K562 (cell line): ENCODE data around the gene UGT1A6. TPM values are rescaled to one million over a fixed set of nuclear protein-coding genes. Genes with fewer than 3 reads are reported as not detected.

Experiments
- ATAC-seq: fragments of 200-7000 bp; cut with Tn5 transposase; 3 replicates; pipeline ENCODE4 v1.9.1; 2020; ENCODE audit warnings: moderate library complexity
- BruUV-seq: library from RNA; stranded (reverse); fragments of 400-500 nt; replicated peaks from 2 replicates; lab custom pipeline; 2021; lab: Mats Ljungman, UMichigan
- CTCF ChIA-PET: fragments of 300-600 bp; formaldehyde crosslinking; extraction: SDS; loops from one replicate; lab custom pipeline; 2021; ENCODE audit warnings: low intra/inter-chr PET ratio; lab: Yijun Ruan, JAX
- POLR2A ChIA-PET: fragments of 300-600, 350-650 bp; sonication (Branson Sonifier 250); formaldehyde crosslinking; extraction: SDS; loops from one replicate; lab custom pipeline; 2021; ENCODE audit warnings: antibody characterized with exemption, inconsistent platforms; lab: Yijun Ruan, JAX
- DNase-seq, 4 experiments: peaks; one replicate each; pipeline versions ENCODE4 v3.0.0 to v3.0.0-alpha.2; 2011 to 2018; ENCODE audit warnings: low spot score in 3 of 4, mixed read lengths in 3 of 4; ENCODE audit errors: extremely low read depth in 1 of 4
- FAIRE-seq: peaks from 2 replicates; lab custom pipeline; 2011; peaks lifted over from hg19 to GRCh38; lab: Jason Lieb, UNC
- H2AFZ ChIP-seq: 2 replicates; pipeline ENCODE4 v1.6.0; 2011; ENCODE audit warnings: low read depth, low read length, control low read depth, inconsistent platforms
- H3K27ac ChIP-seq: fragments of 200-600 bp; 3 replicates; pipeline ENCODE4 v1.8.0; 2011; ENCODE audit warnings: low read depth, mild to moderate bottlenecking, control low read depth, inconsistent platforms, low read length, moderate library complexity, mixed read lengths; ENCODE audit errors: extremely low read depth
- H3K27me3 ChIP-seq, 2 experiments: fragments of 300-600 bp in 1 of 2; 2 replicates in 1 of 2; 3 replicates in 1 of 2; pipeline versions ENCODE4 v1.6.0 to v1.8.0; 2011; ENCODE audit warnings: inconsistent platforms in 2 of 2, low read length in 2 of 2, mild to moderate bottlenecking in 1 of 2, mixed read lengths in 1 of 2, moderate library complexity in 1 of 2; ENCODE audit not compliant: control insufficient read depth in 2 of 2, insufficient read depth in 2 of 2
- H3K36me3 ChIP-seq: fragments of 300-600 bp; 3 replicates; pipeline ENCODE4 v1.8.0; 2011; ENCODE audit warnings: mild to moderate bottlenecking, low read length, inconsistent platforms; ENCODE audit not compliant: control insufficient read depth, insufficient read depth
- H3K4me1 ChIP-seq, 2 experiments: fragments of 200-600 bp in 1 of 2; replicated peaks in 1 of 2; 2 replicates in 1 of 2; 3 replicates in 1 of 2; pipeline versions ENCODE4 v1.5.1 to v1.8.0; 2011; ENCODE audit warnings: inconsistent platforms in 2 of 2, low read length in 2 of 2, mild to moderate bottlenecking in 1 of 2, mixed read lengths in 1 of 2, moderate library complexity in 1 of 2; ENCODE audit not compliant: control insufficient read depth in 2 of 2, insufficient read depth in 2 of 2
- H3K4me2 ChIP-seq: 2 replicates; pipeline ENCODE4 v1.6.1; 2011; ENCODE audit warnings: low read length, control low read depth, inconsistent platforms, mixed read lengths; ENCODE audit not compliant: insufficient read depth
- H3K4me3 ChIP-seq: fragments of 200-600 bp; sonication (generic), shearing (Covaris generic); 2 replicates; pipeline ENCODE4 v1.5.1; 2016; ENCODE audit warnings: control low read depth, inconsistent platforms
- H3K79me2 ChIP-seq: fragments of 200-600 bp; 3 replicates; pipeline ENCODE4 v1.8.0; 2011; ENCODE audit warnings: low read length, inconsistent platforms; ENCODE audit not compliant: control insufficient read depth, insufficient read depth
- H3K9ac ChIP-seq, 2 experiments: 2 replicates each; pipeline versions ENCODE4 v1.6.0 to v1.6.1; 2011; ENCODE audit warnings: low read depth in 2 of 2, low read length in 2 of 2, control low read depth in 1 of 2, inconsistent platforms in 1 of 2, mild to moderate bottlenecking in 1 of 2, mixed read lengths in 1 of 2; ENCODE audit not compliant: insufficient read depth in 1 of 2
- H3K9me1 ChIP-seq: one replicate; pipeline ENCODE4 v1.6.0; 2011; ENCODE audit warnings: inconsistent platforms, mild to moderate bottlenecking, low read length, moderate library complexity; ENCODE audit not compliant: control insufficient read depth, insufficient read depth
- H3K9me3 ChIP-seq: replicated peaks from 2 replicates; pipeline ENCODE4 v1.5.1; 2011; ENCODE audit warnings: low read depth, low read length, inconsistent platforms; ENCODE audit not compliant: control insufficient read depth, insufficient read depth
- H4K20me1 ChIP-seq: replicated peaks from 2 replicates; pipeline ENCODE4 v1.6.1; 2011; ENCODE audit warnings: low read length, inconsistent platforms, mixed read lengths; ENCODE audit not compliant: control insufficient read depth, insufficient read depth
- NRF1 ChIP-seq, 2 experiments: fragments of 450-650 bp; IDR thresholded peaks in 1 of 2; conservative IDR thresholded peaks in 1 of 2; 2 replicates each; pipeline ENCODE4 v1.6.1; 2014; ENCODE audit warnings: mild to moderate bottlenecking in 2 of 2
- SREBF2 ChIP-seq: sonication (generic); formaldehyde crosslinking; IDR thresholded peaks from 2 replicates; pipeline ENCODE4 v1.4.0; 2020; ENCODE audit warnings: mild to moderate bottlenecking, missing genetic modification reagents
- WGBS: fragments of 100-300 bp; shearing (Covaris generic); methylation state at CpG from one replicate; pipeline ENCODE4 v1.1.6; 2016; ENCODE audit warnings: low coverage, mixed read lengths; ENCODE audit not compliant: insufficient coverage; ENCODE audit errors: missing lambda C conversion rate; 5-methylcytosine and 5-hydroxymethylcytosine counted together
- in situ Hi-C: fragments of 300-500 bp; cut with MboI; formaldehyde crosslinking; loops from 4 replicates; pipeline ENCODE4 v1.15.0; 2018; ENCODE audit warnings: inconsistent platforms, mixed read lengths
- intact Hi-C: fragments of 100-400 bp; cut with micrococcal nuclease; formaldehyde crosslinking; loops from 2 replicates; pipeline ENCODE4 v1.14.2; 2022
- polyA plus RNA-seq, 8 experiments: library from polyadenylated mRNA; depleted of rRNA in 4 of 8; stranded (reverse) in 5 of 8; unstranded in 3 of 8; fragments of >200 nt; fragmentation: Nextera tagmentation in 2 of 8; fragmentation: Illumina TruSeq in 1 of 8; extraction: Ambion mirVana in 2 of 8; extraction: Trizol in 1 of 8; gene quantifications; 2 replicates each; pipeline versions ENCODE4 v1.2.1 to v1.2.3, GENCODE V29; 2011 to 2014; ENCODE audit warnings: inconsistent platforms in 1 of 8, missing spikeins in 1 of 8
- total RNA-seq, 7 experiments: library from RNA; depleted of rRNA in 6 of 7; stranded (reverse); fragments of >200 nt in 6 of 7; fragmentation: Illumina TruSeq in 2 of 7; extraction: Trizol in 2 of 7; gene quantifications; 2 replicates each; pipeline versions ENCODE4 v1.2.1 to v1.2.3, GENCODE V29; 2011 to 2021; ENCODE audit warnings: low replicate concordance in 1 of 7
- TF ChIP-seq, protein P1 (sequence below): IDR thresholded peaks from 2 replicates; pipeline ENCODE4 v1.6.1; 2016; ENCODE audit warnings: missing genetic modification characterization, missing compliant biosample characterization
- TF ChIP-seq, protein P2 (sequence below): sonication (generic); formaldehyde crosslinking; IDR thresholded peaks from 2 replicates; pipeline ENCODE4 v1.8.1; 2022; ENCODE audit warnings: missing genetic modification reagents

UGT1A6 gene
- total and polyA plus RNA-seq, 9 of the 15 experiments (the other 6 are each of a cell fraction or from before 2014, with no cell fraction given), result not detected

DNA sequence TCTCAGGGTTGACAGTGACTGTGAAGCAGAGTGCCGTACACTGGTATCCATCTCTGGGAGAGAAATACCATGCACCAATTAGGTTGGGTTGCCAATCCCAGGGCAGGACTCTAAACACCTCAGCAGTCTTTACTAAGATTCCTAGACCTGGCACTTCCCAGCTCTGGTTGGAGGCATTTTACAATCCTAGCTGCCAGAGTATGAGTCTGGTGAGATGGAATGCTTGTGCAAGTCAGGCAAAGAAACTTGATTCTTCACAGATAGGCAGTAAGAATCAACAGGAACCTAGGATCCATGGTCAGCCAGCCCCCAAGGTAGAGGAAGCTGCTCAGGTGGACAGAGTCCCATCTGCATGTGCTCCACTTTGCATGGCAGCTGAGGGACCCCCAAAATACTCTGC lies 14.0 kb downstream of the UGT1A6 start:
- H2AFZ ChIP-seq, result no peak overlapping the region
- no peak overlapping the region for H3K27ac ChIP-seq
- no peaks in the 10 kb centered on the region for H3K36me3 ChIP-seq
- ChIA-PET POLR2A (no interaction called here), CTCF (no interaction called here)
- DNase-seq (no peak), ATAC-seq (no peak), FAIRE-seq (no peak)
- WGBS, result 50% methylated on average over 1 of the region's 1 CpG
- TF ChIP-seq, protein P1, sequence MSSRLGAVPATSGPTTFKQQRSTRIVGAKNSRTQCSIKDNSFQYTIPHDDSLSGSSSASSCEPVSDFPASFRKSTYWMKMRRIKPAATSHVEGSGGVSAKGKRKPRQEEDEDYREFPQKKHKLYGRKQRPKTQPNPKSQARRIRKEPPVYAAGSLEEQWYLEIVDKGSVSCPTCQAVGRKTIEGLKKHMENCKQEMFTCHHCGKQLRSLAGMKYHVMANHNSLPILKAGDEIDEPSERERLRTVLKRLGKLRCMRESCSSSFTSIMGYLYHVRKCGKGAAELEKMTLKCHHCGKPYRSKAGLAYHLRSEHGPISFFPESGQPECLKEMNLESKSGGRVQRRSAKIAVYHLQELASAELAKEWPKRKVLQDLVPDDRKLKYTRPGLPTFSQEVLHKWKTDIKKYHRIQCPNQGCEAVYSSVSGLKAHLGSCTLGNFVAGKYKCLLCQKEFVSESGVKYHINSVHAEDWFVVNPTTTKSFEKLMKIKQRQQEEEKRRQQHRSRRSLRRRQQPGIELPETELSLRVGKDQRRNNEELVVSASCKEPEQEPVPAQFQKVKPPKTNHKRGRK (tag), result no peak
- TF ChIP-seq SREBF2 (no peak), NRF1 (conservative IDR thresholded peaks at IDR 0.05 in 1 of 2, IDR thresholded peaks at IDR 0.05 in 1 of 2) (no peak)
- TF ChIP-seq, protein P2, sequence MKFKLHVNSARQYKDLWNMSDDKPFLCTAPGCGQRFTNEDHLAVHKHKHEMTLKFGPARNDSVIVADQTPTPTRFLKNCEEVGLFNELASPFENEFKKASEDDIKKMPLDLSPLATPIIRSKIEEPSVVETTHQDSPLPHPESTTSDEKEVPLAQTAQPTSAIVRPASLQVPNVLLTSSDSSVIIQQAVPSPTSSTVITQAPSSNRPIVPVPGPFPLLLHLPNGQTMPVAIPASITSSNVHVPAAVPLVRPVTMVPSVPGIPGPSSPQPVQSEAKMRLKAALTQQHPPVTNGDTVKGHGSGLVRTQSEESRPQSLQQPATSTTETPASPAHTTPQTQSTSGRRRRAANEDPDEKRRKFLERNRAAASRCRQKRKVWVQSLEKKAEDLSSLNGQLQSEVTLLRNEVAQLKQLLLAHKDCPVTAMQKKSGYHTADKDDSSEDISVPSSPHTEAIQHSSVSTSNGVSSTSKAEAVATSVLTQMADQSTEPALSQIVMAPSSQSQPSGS, result no peak
- no peak overlapping the region for H3K4me3 ChIP-seq
- H4K20me1 ChIP-seq, result no peaks in the 10 kb centered on the region
- no peak overlapping the region for H3K9ac ChIP-seq
- intact Hi-C loops, result no loop called here
- no peaks in the 10 kb centered on the region for H3K9me3 ChIP-seq
- no peaks in the 10 kb centered on the region for H3K4me1 ChIP-seq
- BruUV-seq, result no TSS peak
- in situ Hi-C loops, result no loop called here
- H3K79me2 ChIP-seq, result no peaks in the 10 kb centered on the region
- no peaks in the 10 kb centered on the region for H3K9me1 ChIP-seq
- peaks cover 0 to 4% of the 10 kb centered on the region in 2 experiments; a peak in 1 of 5 replicates for H3K27me3 ChIP-seq
- H3K4me2 ChIP-seq, result no peak overlapping the region
